GM19455 (cell line): ENCODE results near the gene DGKB.

ENCODE experiments used
- ATAC-seq: cut with Tn5 transposase; IDR thresholded peaks from one replicate; pipeline ENCODE4 v1.9.1; 2021; ENCODE audit not compliant: unreplicated experiment

Gene DGKB

DNA sequence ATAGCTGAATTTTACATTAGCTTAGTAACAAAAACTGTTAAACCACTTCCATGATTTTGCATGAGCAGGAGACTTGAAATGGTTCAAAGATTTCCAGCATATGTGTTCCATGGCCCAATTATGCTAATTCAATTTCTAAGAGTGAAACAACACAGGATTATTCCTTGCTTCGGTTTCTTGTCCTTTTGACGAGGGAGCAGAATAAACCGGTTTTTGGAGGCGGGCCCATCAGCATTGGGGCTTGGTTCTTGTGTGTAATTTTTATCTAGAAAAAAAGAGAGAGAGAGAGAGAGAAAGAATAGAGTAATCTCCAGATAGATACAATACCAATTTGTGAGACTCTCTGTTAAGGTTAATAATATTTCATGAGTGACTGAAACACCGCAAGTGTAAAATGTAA lies 753.6 kb downstream of the DGKB start:
- ATAC-seq = no peak

- no peak for ATAC-seq
Observed at GRCh38 chr7:14147532-14147931, 755.0 kb downstream of the DGKB start.

DNA sequence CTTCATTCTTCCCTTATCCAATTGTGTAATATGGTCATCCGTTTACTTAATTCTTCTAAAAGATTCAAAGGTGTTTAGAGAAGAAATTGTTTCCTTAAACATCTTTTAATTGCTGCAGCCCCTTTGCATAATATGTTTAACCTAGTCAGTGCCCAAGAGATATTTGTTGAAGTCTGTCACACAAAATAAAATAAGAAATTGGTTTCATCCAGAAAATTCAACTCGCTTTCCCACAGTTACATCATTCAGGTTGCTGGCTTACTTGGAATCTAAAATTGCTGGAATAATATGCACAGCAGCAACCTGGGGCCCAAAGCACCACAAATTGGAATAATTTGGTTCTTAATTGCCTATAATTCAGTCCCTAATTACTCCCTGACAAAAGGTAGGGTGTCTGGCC lies 758.0 kb downstream of the DGKB start:
- no peak for ATAC-seq

DNA sequence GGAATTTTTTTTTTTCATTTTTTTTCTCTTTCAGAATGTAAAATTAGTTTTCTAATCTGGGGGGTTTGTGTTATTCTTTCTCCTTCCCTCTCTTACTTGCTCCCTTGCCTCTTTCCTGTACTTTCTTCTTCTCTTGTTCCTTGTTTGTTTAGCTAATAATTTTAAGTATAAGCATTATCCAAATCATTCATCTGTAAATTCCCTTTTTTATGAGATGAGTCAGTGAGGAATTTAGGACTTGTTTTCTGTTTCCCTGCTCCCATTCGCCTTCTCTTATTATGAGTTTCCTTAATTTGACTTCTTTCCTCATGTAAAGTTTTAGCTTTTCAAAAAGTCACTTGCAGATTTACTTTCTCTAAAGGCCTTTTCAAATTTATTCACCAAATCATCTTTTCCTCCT lies 758.4 kb downstream of the DGKB start:
- ATAC-seq = no peak

DNA sequence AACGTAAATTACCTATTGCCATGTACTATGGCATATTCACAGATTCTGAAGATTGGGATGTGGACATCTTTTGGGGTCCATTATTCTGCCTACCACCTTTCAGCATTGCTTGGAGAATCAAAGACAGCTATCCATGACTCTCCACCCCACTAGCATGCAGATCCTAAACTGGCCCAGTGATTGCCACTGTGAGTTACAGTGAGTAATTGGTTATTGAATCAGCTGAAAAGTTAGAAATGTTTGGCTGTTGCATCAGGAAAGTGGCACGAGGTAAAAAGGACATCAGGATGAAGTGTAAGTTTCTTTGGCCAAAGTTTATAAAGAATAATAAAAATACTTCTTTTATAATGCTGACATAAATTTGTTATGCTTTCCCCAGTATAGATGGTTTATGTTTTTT lies 764.9 kb downstream of the DGKB start:
- ATAC-seq = no peak

- ATAC-seq = no peak
Observed at GRCh38 chr7:14133752-14134151, 768.8 kb downstream of the DGKB start.

DNA sequence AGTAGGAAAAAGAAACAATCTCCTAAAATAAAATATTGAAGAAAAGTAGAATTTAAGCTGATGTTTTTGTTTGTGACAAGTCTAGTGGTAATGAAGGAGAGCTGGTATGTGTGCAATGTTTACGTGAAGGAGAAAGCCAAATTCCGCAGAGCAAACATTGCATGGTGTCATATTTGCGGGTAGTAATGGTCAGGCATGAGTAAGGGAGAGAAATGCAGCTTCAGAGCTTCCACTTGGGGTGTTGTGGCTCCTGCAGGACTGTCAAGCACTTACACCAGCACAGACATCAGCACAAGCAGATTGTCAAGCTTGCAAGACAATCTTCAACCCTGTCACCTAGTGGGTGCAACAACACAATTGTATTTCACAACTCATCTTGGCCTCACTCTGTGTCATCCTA lies 776.6 kb downstream of the DGKB start:
- ATAC-seq = no peak

DNA sequence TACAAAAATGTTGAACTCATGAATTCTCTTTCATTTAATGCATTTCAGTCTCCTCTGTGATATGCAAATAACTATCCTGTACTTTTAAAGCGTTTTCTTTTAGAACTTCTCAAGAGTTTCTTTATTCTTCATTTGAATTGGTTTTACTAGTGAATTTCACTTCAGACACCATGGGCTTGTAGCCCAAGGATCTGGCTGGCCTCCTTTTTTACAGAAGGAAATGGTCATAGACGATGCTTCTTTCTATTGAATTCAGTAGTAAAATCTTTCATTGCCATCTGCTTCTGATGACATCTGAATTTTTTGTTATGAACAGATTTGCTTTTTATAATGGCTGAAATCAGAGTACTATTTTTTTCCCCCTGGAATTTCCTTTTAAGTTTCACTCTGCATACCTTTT lies 777.8 kb downstream of the DGKB start:
- no peak for ATAC-seq

- no peak for ATAC-seq
Observed at GRCh38 chr7:14123923-14124322, 778.6 kb downstream of the DGKB start.

DNA sequence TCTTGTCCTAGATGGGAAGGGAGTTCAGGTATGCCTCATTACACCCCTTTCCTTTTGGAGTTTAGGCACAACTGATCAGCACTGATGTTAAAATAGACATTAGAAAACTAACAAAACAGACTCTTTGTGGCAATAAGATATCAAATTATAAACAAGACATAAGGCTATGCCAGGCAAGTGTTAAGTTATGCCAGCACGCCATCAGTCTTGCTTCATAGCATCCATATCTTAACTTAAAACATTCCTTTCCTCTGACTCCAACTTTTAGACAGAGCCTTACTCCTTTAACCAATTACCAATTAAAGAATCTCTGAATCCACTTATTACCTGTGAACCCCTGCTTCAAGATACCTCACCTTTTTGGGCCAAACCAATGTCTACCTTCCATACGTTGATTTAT lies 786.9 kb downstream of the DGKB start:
- ATAC-seq = no peak

GRCh38 chr7:14104861-14105260 lies 797.7 kb downstream of the DGKB start:
- ATAC-seq = no peak

- ATAC-seq = no peak
Observed at GRCh38 chr7:14096159-14096558, 806.4 kb downstream of the DGKB start.

DNA sequence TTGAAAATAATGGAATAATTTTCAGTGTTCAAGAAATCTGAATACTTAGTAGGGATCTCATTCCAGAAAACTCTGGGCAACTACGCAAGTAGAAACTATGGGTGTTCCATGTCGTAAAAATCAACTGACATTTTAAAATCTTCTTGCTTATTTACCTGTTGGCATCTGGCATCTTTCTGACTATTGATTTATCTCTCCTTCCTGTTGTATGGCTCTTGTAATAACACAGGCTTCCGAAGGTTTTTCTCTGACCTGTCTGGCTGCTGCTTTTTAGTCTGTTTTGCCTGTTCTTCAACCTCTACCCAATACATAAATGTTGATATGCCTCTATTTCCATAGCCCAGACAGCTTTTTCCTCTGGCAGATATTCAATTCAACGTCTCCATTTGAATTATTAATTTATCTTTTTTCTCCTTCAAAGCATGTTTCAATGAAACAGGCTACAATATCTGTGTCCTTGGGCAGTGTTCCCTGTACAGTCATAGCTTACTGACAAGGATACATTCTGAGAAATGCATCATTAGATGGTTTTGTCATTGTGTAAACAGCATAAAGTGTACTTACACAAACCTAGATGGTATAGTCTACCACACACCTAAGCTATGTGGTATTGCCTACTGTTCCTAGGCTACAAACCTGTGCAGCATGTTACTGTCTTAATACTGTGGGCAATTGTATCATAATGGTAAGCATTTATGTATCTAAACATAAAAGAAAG lies 807.2 kb downstream of the DGKB start:
- no peak for ATAC-seq
